Spleen (tissue), 11 donors: ENCODE data around the gene TRAF6. TPM values are rescaled to one million over a fixed set of nuclear protein-coding genes. Genes with fewer than 3 reads are reported as not detected.

Experiments used
- DNase-seq: peaks from one replicate; pipeline ENCODE4 v3.0.0-alpha.2; 2020
- H3K27ac ChIP-seq, 8 donors: fragments of 200-600 bp; sonication (generic) in 7 of 8; 1 replicate in 4 of 8; 2 replicates in 4 of 8; pipeline versions ENCODE4 v1.5.0 to v1.8.0; 2016 to 2021; ENCODE audit warnings: inconsistent platforms in 4 of 8, mild to moderate bottlenecking in 4 of 8, moderate library complexity in 1 of 8
- H3K27me3 ChIP-seq, 7 donors: fragments of 200-600 bp; sonication (generic) in 6 of 7; replicated peaks in 1 of 7; 1 replicate in 4 of 7; 2 replicates in 3 of 7; pipeline versions ENCODE4 v1.5.0 to v1.8.0; 2016 to 2021; ENCODE audit warnings: inconsistent platforms in 3 of 7, mild to moderate bottlenecking in 1 of 7
- H3K36me3 ChIP-seq, 6 donors: fragments of 200-600 bp; sonication (generic) in 5 of 6; 1 replicate in 4 of 6; 2 replicates in 2 of 6; pipeline versions ENCODE4 v1.5.0 to v1.8.0; 2016 to 2021; ENCODE audit warnings: inconsistent platforms in 2 of 6
- H3K4me1 ChIP-seq, 6 donors: fragments of 200-600 bp; sonication (generic) in 5 of 6; 1 replicate in 3 of 6; 2 replicates in 3 of 6; pipeline versions ENCODE4 v1.5.0 to v1.8.0; 2016 to 2021; ENCODE audit warnings: inconsistent platforms in 3 of 6
- H3K4me3 ChIP-seq, 8 donors: fragments of 200-600 bp; sonication (generic) in 7 of 8; 1 replicate in 4 of 8; 2 replicates in 4 of 8; pipeline versions ENCODE4 v1.5.0 to v1.8.0; 2016 to 2021; ENCODE audit warnings: inconsistent platforms in 4 of 8, mild to moderate bottlenecking in 4 of 8, moderate library complexity in 2 of 8
- H3K9me3 ChIP-seq, 8 donors: fragments of 200-600 bp; sonication (generic) in 7 of 8; 1 replicate in 4 of 8; 2 replicates in 4 of 8; pipeline versions ENCODE4 v1.5.0 to v1.8.0; 2016 to 2021; ENCODE audit warnings: inconsistent platforms in 4 of 8
- CTCF ChIP-seq, 11 experiments: fragments of 200-600 bp in 7 of 11; fragments of 450-650 bp in 4 of 11; sonication (generic) in 4 of 11; IDR thresholded peaks in 8 of 11; conservative IDR thresholded peaks in 3 of 11; 1 replicate in 7 of 11; 2 replicates in 4 of 11; pipeline versions ENCODE4 v1.4.0 to v1.8.0; 2016 to 2021; ENCODE audit warnings: antibody characterized with exemption in 11 of 11, inconsistent platforms in 4 of 11, mild to moderate bottlenecking in 1 of 11
- POLR2A ChIP-seq, 3 donors: fragments of 450-650 bp; IDR thresholded peaks; one replicate each; pipeline ENCODE4 v1.5.1; 2017; ENCODE audit warnings: antibody characterized with exemption in 3 of 3, mild to moderate bottlenecking in 1 of 3
- POLR2AphosphoS5 ChIP-seq, 3 donors: sonication (generic); formaldehyde crosslinking; IDR thresholded peaks; one replicate each; pipeline ENCODE4 v1.5.1; 2017; ENCODE audit warnings: antibody characterized with exemption in 3 of 3
- WGBS, 5 donors: extraction: QIAGEN DNeasy Blood & Tissue Kit in 3 of 5; methylation state at CpG; one replicate each; pipeline versions ENCODE4 v1.1.5 to v1.1.7; 2013 to 2018; 5-methylcytosine and 5-hydroxymethylcytosine counted together
- intact Hi-C: fragments of 100-400 bp; cut with DNase I; formaldehyde crosslinking; loops from one replicate; pipeline ENCODE4 v1.15.0; 2023; ENCODE audit warnings: low total_unique reads
- polyA plus RNA-seq, 3 donors: library from polyadenylated mRNA; stranded (reverse); fragments of 200-250 nt; gene quantifications; one replicate each; pipeline ENCODE4 v1.2.1, GENCODE V29; 2013
- total RNA-seq, 7 donors: library from RNA; depleted of rRNA in 3 of 7; stranded (reverse); fragments of >200 nt in 3 of 7; fragmentation: NEBNext Ultra II Directional in 4 of 7; extraction: Animal tissue kit (Norgen Biotek cat#: 25700) in 4 of 7; gene quantifications; one replicate each; pipeline versions ENCODE4 v1.1.0 to v1.2.1, GENCODE V29; 2016 to 2021
- donor health status: healthy with polysubstance abuse.
- donor health status: DM: no; HTN: no; CAD: no; lungs with moderate emphysema.
- donor health status: DM: no; HTN: no; CAD: no.
- donor health status: Bipolar disorder and iron deficiency.
- donor health status: healthy.
- donor health status: DM: no; HTN: no; CAD: no.
- donor health status: DM: yes; HTN: yes; CAD: no.

TRAF6 gene
- total and polyA plus RNA-seq, 10 donors: 2.1 to 26.1 (median 19.1) TPM

DNA sequence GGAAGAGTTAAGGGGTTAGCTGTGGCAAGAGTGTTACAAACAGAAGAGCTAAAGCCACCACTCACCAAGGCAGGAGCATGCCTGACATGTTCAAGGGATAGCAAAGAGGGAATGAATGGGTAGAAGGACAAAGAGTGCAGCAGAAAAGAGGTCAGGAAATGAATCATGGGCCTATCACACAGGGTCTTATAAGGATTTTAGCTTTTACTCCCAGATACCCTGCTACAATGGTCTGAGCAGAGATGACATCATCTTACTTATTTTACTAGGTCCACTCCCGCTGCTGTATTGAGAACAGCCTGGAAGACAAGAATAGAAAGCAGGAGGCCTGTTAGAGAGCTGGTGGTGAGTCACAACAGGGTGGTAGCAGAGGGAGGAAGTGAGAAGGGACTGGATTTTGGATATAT lies 9.8 kb downstream of the TRAF6 start:
- intact Hi-C loops: no loop called here
- no peaks in the 10 kb centered on the region for H3K9me3 ChIP-seq
- no peak for DNase-seq
- no peak overlapping the region for H3K27ac ChIP-seq
- no peaks in the 10 kb centered on the region for H3K27me3 ChIP-seq
- 61 to 72% (median 66%) methylated on average over 1 of the region's 1 CpG for WGBS, 5 donors
- H3K36me3 ChIP-seq: peaks cover 0 to 91% (median 59%) of the 10 kb centered on the region in 6 donors
- peaks cover 0 to 69% (median 15%) of the 10 kb centered on the region in 6 donors for H3K4me1 ChIP-seq
- H3K4me3 ChIP-seq: no peak overlapping the region
- TF ChIP-seq POLR2A (IDR thresholded peaks at IDR 0.05) (no peak), POLR2AphosphoS5 (IDR thresholded peaks at IDR 0.05) (no peak), CTCF (IDR thresholded peaks at IDR 0.05 in 8 of 11, conservative IDR thresholded peaks at IDR 0.05 in 3 of 11) (no peak)

GRCh38 chr11:36499315-36499714 lies 10.8 kb downstream of the TRAF6 start:
- WGBS, 5 donors: 63 to 70% (median 67%) methylated on average over 4 of the region's 4 CpGs
- H3K27me3 ChIP-seq: no peaks in the 10 kb centered on the region
- peaks cover 0 to 92% (median 66%) of the 10 kb centered on the region in 6 donors for H3K36me3 ChIP-seq
- no peak overlapping the region for H3K4me3 ChIP-seq
- intact Hi-C loops: no loop called here
- no peak for DNase-seq
- peaks cover 0 to 60% (median 14%) of the 10 kb centered on the region in 6 donors for H3K4me1 ChIP-seq
- TF ChIP-seq CTCF (IDR thresholded peaks at IDR 0.05 in 8 of 11, conservative IDR thresholded peaks at IDR 0.05 in 3 of 11) (no peak), POLR2A (IDR thresholded peaks at IDR 0.05) (no peak), POLR2AphosphoS5 (IDR thresholded peaks at IDR 0.05) (no peak)
- H3K9me3 ChIP-seq: no peaks in the 10 kb centered on the region
- no peak overlapping the region for H3K27ac ChIP-seq

- WGBS, 5 donors: 85 to 91% (median 89%) methylated on average over 1 of the region's 1 CpG
- intact Hi-C loops: no loop called here
- DNase-seq: no peak
- Histone ChIP-seq H3K4me3 (no peak overlapping the region), H3K27me3 (no peaks in the 10 kb centered on the region), H3K4me1 (peaks cover 0 to 54% (median 12%) of the 10 kb centered on the region in 6 donors), H3K27ac (no peak overlapping the region), H3K36me3 (peaks cover 0 to 92% (median 70%) of the 10 kb centered on the region in 6 donors), H3K9me3 (no peaks in the 10 kb centered on the region)
- TF ChIP-seq CTCF (IDR thresholded peaks at IDR 0.05 in 8 of 11, conservative IDR thresholded peaks at IDR 0.05 in 3 of 11) (no peak), POLR2A (IDR thresholded peaks at IDR 0.05) (no peak), POLR2AphosphoS5 (IDR thresholded peaks at IDR 0.05) (no peak)
These were observed 11.4 kb downstream of the TRAF6 start for GRCh38 chr11:36498721-36499120.

- no peaks in the 10 kb centered on the region for H3K27me3 ChIP-seq
- intact Hi-C loops: loop anchor here (5.0 kb wide), 1 partner anchor 201 kb away; no protein-coding TSS in a partner anchor
- H3K36me3 ChIP-seq: peaks cover 4 to 97% (median 76%) of the 10 kb centered on the region in 6 donors
- no peak for TF ChIP-seq CTCF (IDR thresholded peaks at IDR 0.05 in 8 of 11, conservative IDR thresholded peaks at IDR 0.05 in 3 of 11)
- no peak overlapping the region for H3K27ac ChIP-seq
- DNase-seq: no peak
- H3K4me3 ChIP-seq: no peak overlapping the region
- H3K4me1 ChIP-seq: peaks cover 1 to 14% (median 6%) of the 10 kb centered on the region in 6 donors
- no peaks in the 10 kb centered on the region for H3K9me3 ChIP-seq
These were observed 16.7 kb downstream of the TRAF6 start for GRCh38 chr11:36493332-36493731.
